HG03097 (cell line): ENCODE data around the gene GAS7.

Experiments
- ATAC-seq: cut with Tn5 transposase; IDR thresholded peaks from one replicate; pipeline ENCODE4 v1.9.1; 2021; ENCODE audit not compliant: unreplicated experiment, low FRiP score

Gene GAS7

GRCh38 chr17:10201680-10202079, 3.3 kb upstream of the GAS7 start:
- ATAC-seq, result no peak

GRCh38 chr17:10200645-10201044, 2.2 kb upstream of the GAS7 start:
- ATAC-seq, result no peak

GRCh38 chr17:10200016-10200415, 1.6 kb upstream of the GAS7 start:
- no peak for ATAC-seq

- ATAC-seq, result no peak
These were observed 491 bp downstream of the GAS7 start for GRCh38 chr17:10197721-10198508.

- ATAC-seq, result no peak
These were observed 1.1 kb downstream of the GAS7 start for GRCh38 chr17:10197362-10197720.

- ATAC-seq, result no peak
These were observed 1.5 kb downstream of the GAS7 start for GRCh38 chr17:10196941-10197340.

- ATAC-seq, result no peak
These were observed 2.0 kb downstream of the GAS7 start for GRCh38 chr17:10196384-10196895.

- no peak for ATAC-seq
These were observed 3.2 kb downstream of the GAS7 start for GRCh38 chr17:10195090-10195805.

- no peak for ATAC-seq
These were observed 4.8 kb downstream of the GAS7 start for GRCh38 chr17:10193632-10194031.

GRCh38 chr17:10192972-10193371, 5.4 kb downstream of the GAS7 start:
- no peak for ATAC-seq

- no peak for ATAC-seq
These were observed 5.9 kb downstream of the GAS7 start for GRCh38 chr17:10192461-10192860.

- ATAC-seq, result no peak
These were observed 10.9 kb downstream of the GAS7 start for GRCh38 chr17:10187456-10187855.

GRCh38 chr17:10186771-10187410, 11.5 kb downstream of the GAS7 start:
- ATAC-seq, result no peak

GRCh38 chr17:10183931-10184930, 14.2 kb downstream of the GAS7 start:
- no peak for ATAC-seq

- ATAC-seq, result no peak
These were observed 15.6 kb downstream of the GAS7 start for GRCh38 chr17:10182785-10183184.

- ATAC-seq, result no peak
These were observed 19.9 kb downstream of the GAS7 start for GRCh38 chr17:10178506-10178991.

- no peak for ATAC-seq
These were observed 20.4 kb downstream of the GAS7 start for GRCh38 chr17:10177913-10178505.

- ATAC-seq, result no peak
These were observed 21.1 kb downstream of the GAS7 start for GRCh38 chr17:10177131-10177912.

- no peak for ATAC-seq
These were observed 24.5 kb downstream of the GAS7 start for GRCh38 chr17:10173913-10174312.
